ENCODE measurements around the gene RAB8B. TPM values are rescaled to one million over a fixed set of nuclear protein-coding genes. Genes with fewer than 3 reads are reported as not detected.

RAB8B gene
- total and polyA plus RNA-seq, 10 of the 15 experiments (the other 5 are each of a cell fraction or from before 2014, with no cell fraction given) = 17.8 to 104 (median 65.1) TPM

DNA sequence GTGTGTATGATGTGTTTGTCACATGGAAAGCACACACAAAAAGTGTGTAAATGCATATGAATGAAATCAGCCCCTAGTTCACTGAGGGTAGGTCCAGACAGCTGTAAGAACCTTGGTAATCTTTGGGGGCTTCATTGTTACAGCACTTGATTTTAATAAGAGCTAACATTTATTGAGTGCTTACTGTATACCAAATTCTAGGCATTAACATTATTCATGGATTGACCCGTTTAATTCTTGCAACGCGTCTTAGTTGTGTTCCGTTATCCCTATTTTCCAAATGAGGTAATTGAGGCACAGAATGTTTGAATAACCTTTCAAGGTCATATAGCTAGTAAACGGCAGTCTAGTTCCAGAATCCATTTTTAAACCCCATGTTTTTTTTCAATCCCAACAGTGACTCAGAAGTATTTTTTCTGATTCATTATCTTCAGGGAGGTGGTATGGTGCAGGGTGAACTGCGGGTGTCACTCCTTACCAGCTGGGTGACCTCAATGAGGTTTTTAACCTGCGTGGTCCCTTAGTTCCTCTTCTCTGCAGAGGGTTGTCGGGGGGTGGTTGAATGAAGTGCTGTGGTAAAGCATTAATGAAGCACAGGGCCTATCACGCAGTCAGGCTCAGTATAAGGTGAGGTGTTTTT, 14.2 kb downstream of the RAB8B start:
- CTCF ChIA-PET = interaction anchor here (1.1 to 5.1 kb wide), 8 partner anchors 10 to 199 kb away, joined by 3 to 48 read pairs (median 4); no protein-coding TSS in a partner anchor
- Histone ChIP-seq H3K9ac (ENCODE audit: control insufficient read depth, insufficient read depth, low read length) (no peak overlapping the region), H4K20me1 (ENCODE audit: control insufficient read depth, insufficient read depth) (no peaks in the 10 kb centered on the region; the same call in 1 of the 2 replicates), H3K4me2 (ENCODE audit: control insufficient read depth, insufficient read depth) (peak overlapping the region; percentile 46), H3K27me3 (replicated peaks in 1 of 2; ENCODE audit: control insufficient read depth in 2 of 2, insufficient read depth in 2 of 2, low read length in 1 of 2) (no peaks in the 10 kb centered on the region), H3K36me3 (ENCODE audit: control insufficient read depth in 2 of 2, insufficient read depth in 2 of 2, low read length in 1 of 2) (peaks cover 0 to 14% of the 10 kb centered on the region in 2 experiments; a peak in 1 of 4 replicates), H3K9me3 (replicated peaks; ENCODE audit: control insufficient read depth, insufficient read depth, low read length) (no peaks in the 10 kb centered on the region), H2AFZ (ENCODE audit: control insufficient read depth, low read depth, low read length) (no peak overlapping the region), H3K4me1 (ENCODE audit: control insufficient read depth, insufficient read depth, low read length) (peaks cover 45% of the 10 kb centered on the region), H3K27ac (ENCODE audit: control insufficient read depth, insufficient read depth) (peak overlapping the region; percentile 11; the same call in 1 of the 2 replicates), H3K79me2 (ENCODE audit: control insufficient read depth, insufficient read depth, low read length) (peaks cover 81% of the 10 kb centered on the region), H3K4me3 (no peak overlapping the region)
- intact Hi-C loops (cut with micrococcal nuclease; ENCODE audit: unreplicated experiment) (no loop called here), in situ Hi-C loops (cut with MboI) (no loop called here)
- whole genome bisulfite sequencing (ENCODE audit: insufficient coverage, insufficient replicate concordance, low lambda C conversion rate, missing lambda C conversion rate) = 44% methylated on average over 9 of the region's 9 CpGs
- no peak for DNase-seq (ENCODE audit: low read depth, low spot score)
- RAD21 ChIA-PET (ENCODE audit: unreplicated experiment) = interaction anchor here (1.4 to 6.3 kb wide), 4 partner anchors 10 to 73 kb away, joined by 4 to 58 read pairs (median 4); no protein-coding TSS in a partner anchor
- POLR2A ChIA-PET = interaction anchor here (0.6 to 3.3 kb wide), 6 partner anchors 9 to 40 kb away, joined by 3 to 26 read pairs (median 4); no protein-coding TSS in a partner anchor
- ATAC-seq = peak; percentile 83
- BruUV-seq (replicated peaks) = no TSS peak
- SMC1A ChIA-PET (ENCODE audit: uncharacterized antibody, unreplicated experiment) = interaction anchor here (1.0 to 5.7 kb wide), 9 partner anchors 7 to 76 kb away, joined by 3 to 80 read pairs (median 8); no protein-coding TSS in a partner anchor
- FAIRE-seq = no peak
- TF ChIP-seq, protein P1, sequence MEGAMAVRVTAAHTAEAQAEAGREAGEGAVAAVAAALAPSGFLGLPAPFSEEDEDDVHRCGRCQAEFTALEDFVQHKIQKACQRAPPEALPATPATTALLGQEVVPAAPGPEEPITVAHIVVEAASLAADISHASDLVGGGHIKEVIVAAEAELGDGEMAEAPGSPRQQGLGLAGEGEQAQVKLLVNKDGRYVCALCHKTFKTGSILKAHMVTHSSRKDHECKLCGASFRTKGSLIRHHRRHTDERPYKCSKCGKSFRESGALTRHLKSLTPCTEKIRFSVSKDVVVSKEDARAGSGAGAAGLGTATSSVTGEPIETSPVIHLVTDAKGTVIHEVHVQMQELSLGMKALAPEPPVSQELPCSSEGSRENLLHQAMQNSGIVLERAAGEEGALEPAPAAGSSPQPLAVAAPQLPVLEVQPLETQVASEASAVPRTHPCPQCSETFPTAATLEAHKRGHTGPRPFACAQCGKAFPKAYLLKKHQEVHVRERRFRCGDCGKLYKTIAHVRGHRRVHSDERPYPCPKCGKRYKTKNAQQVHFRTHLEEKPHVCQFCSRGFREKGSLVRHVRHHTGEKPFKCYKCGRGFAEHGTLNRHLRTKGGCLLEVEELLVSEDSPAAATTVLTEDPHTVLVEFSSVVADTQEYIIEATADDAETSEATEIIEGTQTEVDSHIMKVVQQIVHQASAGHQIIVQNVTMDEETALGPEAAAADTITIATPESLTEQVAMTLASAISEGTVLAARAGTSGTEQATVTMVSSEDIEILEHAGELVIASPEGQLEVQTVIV (IDR thresholded peaks at IDR 0.05; ENCODE audit: borderline replicate concordance, partially characterized antibody) = no peak
- TF ChIP-seq SKIL (IDR thresholded peaks at IDR 0.05; ENCODE audit: low read depth, poor library complexity, severe bottlenecking) (no peak), IRF3 (IDR thresholded peaks at IDR 0.05) (no peak), MYB (IDR thresholded peaks at IDR 0.05; ENCODE audit: borderline replicate concordance, low read depth, low read length) (no peak), ZNF687 (IDR thresholded peaks at IDR 0.05) (no peak), SREBF2 (IDR thresholded peaks at IDR 0.05; ENCODE audit: low read length) (no peak), HDGF (IDR thresholded peaks at IDR 0.05) (no peak), NBN (IDR thresholded peaks at IDR 0.05) (no peak), SMAD1 (IDR thresholded peaks at IDR 0.05; ENCODE audit: low read depth, partially characterized antibody) (no peak), BCL11A (IDR thresholded peaks at IDR 0.05; ENCODE audit: low read depth, low read length) (no peak)
- TF ChIP-seq, protein P2, sequence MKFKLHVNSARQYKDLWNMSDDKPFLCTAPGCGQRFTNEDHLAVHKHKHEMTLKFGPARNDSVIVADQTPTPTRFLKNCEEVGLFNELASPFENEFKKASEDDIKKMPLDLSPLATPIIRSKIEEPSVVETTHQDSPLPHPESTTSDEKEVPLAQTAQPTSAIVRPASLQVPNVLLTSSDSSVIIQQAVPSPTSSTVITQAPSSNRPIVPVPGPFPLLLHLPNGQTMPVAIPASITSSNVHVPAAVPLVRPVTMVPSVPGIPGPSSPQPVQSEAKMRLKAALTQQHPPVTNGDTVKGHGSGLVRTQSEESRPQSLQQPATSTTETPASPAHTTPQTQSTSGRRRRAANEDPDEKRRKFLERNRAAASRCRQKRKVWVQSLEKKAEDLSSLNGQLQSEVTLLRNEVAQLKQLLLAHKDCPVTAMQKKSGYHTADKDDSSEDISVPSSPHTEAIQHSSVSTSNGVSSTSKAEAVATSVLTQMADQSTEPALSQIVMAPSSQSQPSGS (IDR thresholded peaks at IDR 0.05; ENCODE audit: low read length) = no peak

Measured in GM12878 (cell line).